ENCODE results near the gene KCNQ2.

- no peak for TF ChIP-seq CTCF (conservative IDR thresholded peaks at IDR 0.05; ENCODE audit: low read depth in 2 of 2)
- no peak for TF ChIP-seq EZH2 (IDR thresholded peaks at IDR 0.05; ENCODE audit: low read depth, unreplicated experiment)
- no peak for TF ChIP-seq NANOG (IDR thresholded peaks at IDR 0.05; ENCODE audit: borderline replicate concordance)
- TF ChIP-seq CREB1 (CRISPR knock-in tag; IDR thresholded peaks at IDR 0.05; ENCODE audit: low read depth) = no peak
- TF ChIP-seq POLR2AphosphoS5 (IDR thresholded peaks at IDR 0.05; ENCODE audit: low read depth) = no peak
- TF ChIP-seq JUNB (IDR thresholded peaks at IDR 0.05; ENCODE audit: unreplicated experiment) = no peak
- no peak for TF ChIP-seq ETS1 (IDR thresholded peaks at IDR 0.05)
Measured at GRCh38 chr20:63447320-63447719, 25.1 kb downstream of the KCNQ2 start.

Measured in GM23338 (cell line).